NCI-H526 (cell line): ENCODE measurements around the gene IGFBP7.
"Not testable (repeated sequence)": the region's sequence is repeated elsewhere in the genome, so short reads cannot be mapped to it uniquely, and the experiment has no call there.

ENCODE experiments used
- DNase-seq, 2 experiments: peaks; one replicate each; lab custom pipeline; 2025; lab: John Stamatoyannopoulos, UW

The IGFBP7 gene

DNA sequence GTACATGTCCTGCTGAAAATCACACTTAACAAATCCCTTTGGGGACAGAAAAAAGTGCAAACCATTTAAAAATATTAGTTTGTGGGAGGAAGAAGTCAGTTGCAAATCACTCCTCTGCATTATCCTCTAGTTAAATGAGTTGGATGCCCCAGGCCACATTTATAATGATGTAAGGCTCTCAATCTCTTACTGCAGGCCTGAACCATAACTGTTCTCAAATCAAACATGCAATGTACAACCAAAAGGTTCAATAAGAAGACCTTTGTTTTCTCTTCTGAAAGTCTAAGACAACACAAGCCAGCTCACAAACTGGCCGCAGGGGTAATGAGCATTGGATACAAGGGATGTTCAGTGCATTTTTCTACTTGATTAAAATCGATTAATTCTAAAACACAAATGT lies 39.7 kb downstream of the IGFBP7 start:
- DNase-seq = no peak

DNA sequence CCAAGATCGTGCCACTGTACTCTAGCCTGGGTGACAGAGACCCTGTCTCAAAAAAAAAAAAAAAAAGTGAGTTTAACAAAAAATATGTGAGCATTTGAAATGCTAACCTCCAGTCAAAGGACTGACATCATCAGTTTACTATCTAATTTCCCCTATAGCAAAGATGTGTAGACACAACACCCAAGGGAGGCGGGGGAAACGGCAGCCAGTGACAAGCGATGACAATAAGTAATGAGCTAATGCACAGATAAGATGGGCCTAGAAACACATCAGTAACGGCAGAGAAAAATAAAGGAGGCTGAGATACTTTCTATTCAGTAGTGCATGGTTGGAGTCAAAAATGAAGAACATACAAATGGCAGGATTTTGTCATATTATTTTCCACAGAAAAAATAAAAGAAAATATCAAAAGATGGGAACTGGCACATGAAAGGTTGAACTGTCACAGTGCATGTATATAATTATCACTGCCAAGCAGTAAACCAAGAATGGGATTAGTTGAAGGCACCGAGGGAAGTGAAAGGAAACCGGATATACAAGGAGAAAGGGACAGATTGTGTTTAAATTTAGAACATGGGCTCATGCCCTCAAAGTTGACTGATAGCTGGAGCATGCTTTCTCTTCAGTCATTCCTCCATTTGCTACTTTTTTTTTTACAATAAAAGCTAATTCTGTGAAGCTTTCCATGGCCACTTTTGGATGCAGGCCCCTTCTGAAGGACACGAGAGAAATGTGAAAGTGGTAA lies 41.8 kb downstream of the IGFBP7 start:
- no peak for DNase-seq

DNA sequence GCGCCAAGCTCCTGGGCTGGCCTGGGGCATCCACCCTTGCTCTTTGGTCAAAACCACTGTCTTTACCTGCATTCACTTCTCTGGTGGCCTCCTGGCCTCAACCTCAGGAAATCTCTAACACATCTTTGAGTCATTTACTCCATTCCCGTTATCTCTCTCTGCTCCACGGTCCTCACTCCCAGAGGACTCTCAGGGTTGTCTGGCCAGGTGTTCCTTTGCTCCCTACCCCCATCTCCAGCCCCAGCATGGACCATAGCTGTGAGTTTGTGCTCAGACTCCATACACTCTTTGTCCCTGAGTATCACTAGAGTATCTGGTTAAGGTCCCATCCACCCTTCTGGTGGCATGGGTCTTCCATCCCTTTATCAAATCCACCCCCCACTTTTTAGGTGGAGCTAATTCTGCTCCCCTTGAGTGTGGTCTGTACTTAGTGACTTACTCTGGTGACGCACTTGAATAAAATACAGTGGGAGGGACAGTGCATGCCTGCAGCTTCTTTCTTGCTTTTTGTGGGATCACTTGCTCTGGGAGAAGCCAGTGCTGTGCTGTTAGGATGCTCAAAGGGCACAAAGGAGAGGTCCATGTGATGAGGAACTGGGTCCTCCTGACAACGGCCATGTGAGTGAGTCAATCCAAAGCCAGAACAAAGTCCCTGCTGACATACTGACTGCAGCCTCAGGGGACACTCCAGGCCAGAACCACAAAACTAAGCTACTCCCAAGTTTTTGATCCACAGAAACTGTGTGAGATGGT lies 44.3 kb downstream of the IGFBP7 start:
- no peak for DNase-seq

DNA sequence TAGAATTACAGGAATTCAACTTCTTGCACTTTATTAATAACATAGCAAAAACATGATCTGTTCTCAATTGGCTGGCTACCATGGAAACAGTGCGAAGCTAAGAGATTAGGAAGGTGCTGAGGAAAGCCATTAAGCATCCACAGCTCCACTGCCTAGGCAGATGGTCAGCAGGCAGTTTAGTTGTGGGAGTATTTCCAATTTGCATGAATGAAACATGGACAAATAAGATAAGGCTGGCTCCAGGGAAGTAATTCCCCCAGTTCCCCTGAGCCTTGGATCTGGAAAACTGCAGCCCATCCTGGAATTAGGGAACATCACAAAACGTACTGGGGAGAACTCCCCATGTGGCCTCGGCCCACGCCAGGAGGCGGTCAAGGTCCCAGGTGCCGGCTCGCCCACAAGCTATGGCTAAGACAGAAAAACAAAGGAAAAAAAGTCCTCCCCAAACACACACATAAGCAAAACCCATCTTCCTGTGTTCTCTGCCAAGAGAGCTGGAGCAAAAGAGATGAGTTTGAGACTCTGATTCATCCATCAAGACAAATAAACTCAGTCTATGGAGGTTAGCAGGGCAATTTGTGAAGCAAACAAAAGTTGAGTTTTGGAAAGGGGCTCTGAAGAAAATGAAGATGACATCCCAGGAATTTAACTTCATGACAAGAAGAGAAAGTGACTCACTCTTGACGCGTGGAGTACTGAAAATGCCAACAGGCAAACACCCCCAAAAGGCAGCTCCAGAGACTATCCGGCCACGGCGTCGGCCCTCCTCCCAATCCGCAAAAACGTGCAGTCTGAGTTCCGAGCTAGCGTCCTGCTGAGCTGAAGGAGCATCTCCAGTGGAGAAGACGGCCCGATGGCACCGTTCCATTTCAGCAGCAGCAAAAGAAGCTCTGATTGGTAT lies 45.1 kb downstream of the IGFBP7 start:
- no peak for DNase-seq

DNA sequence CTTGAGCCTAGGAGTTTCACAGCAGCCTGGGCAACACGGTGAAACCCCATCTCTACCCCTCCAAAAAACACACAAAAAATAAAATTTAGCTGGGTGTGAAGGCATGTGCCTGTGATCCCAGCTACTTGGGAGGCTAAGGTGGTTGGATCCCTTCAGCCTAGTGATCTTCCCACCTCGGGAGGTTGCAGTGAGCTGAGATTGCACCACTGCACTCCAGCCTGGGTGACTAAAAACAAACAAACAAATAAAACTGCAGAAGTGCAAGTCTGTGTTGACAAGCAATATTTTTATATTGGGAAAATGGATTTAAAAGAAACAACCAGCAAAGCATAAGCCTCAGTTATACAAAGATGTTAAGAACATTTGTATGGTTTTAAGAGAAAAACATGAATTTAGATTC lies 46.1 kb downstream of the IGFBP7 start:
- no peak for DNase-seq

DNA sequence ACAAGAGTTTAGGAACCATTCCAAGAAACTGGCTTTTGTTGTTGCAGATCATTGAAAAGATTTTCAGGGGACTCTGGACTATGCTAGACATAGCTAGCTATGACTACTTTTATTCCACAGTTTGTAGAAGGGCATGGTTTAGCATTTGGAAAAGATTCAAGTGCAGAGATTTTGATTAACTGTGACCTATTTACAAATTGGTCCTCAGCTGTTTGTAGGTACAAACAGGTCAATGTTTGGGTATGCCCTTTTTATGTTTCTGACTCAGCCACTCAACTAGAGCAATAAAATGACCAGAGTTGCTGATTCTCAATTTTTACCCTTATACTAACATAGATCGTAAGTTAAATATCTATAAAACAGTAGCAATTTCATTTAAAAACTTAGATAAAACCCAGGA lies 46.7 kb downstream of the IGFBP7 start:
- DNase-seq = no peak

DNA sequence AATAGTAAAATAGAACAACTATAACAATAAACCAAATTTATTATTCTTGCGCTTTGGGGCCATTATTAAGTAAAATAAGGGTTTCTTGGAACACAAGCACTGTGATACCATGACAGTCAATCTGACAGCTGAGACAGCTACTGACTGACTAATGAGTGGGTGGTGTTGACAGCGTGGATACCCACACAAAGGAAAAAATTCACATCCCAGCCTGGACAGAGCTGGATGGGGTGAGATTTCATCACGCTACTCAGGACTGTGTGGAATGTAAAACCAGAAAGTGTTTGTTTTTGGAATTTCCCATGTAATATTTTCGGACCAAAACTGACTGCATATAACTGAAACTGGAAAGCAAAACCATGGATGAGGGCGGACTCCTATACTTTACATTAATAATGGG lies 48.8 kb downstream of the IGFBP7 start:
- no peak for DNase-seq

DNA sequence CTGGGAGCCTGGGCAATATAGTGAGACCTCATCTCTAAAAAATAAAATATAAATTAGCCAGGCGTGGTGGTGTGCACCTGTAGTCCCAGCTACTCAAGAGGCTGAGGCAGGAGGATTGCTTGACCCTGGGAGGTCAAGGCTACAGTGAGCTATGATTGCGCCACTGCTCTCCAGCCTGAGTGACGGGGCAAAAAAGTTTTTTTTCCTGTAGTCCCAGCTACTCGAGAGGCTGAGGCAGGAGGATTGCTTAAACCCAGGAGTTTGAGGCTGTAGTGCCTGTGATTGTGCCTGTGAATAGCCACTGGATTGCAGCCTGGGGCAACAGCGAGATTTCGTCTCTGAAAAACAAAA lies 49.5 kb downstream of the IGFBP7 start:
- DNase-seq = not testable (repeated sequence)

DNA sequence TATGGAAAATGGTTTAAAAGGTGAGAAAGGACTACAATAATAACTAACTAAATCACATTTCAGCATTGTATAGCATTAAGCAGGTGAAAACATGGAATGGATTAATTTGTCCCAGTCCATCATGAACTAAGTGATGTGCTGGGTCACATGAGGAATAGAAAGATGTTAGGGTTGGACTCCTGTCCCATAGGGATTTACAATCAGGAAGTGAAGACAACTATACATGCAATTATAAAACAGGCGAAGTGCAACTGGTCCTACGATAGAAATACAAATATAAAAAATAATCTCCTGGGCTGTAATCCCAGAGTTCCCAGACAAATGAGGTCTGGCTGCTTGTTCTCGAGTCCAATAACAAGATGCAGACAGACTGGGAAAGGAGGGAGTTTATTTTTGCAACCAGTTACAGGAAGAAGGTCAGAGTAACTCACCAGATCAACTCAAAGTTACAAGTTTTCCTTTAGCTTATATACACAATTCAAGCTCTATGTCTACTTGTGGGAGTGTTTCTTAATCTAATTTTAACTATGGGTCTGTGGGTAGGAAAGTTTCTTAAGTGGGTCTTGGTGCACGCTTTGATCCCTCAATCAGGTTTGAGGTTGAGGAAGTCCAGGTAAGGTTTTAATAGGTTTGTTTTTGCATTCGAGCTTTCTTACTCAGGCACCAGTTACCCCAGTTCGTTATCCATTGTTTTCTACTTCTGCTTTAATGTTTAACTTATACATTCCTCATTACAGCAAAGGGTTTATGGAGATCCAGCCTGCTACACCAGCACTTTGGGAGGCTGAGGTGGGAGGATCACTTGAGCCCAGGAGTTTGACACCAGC lies 50.1 kb downstream of the IGFBP7 start:
- DNase-seq = no peak

DNA sequence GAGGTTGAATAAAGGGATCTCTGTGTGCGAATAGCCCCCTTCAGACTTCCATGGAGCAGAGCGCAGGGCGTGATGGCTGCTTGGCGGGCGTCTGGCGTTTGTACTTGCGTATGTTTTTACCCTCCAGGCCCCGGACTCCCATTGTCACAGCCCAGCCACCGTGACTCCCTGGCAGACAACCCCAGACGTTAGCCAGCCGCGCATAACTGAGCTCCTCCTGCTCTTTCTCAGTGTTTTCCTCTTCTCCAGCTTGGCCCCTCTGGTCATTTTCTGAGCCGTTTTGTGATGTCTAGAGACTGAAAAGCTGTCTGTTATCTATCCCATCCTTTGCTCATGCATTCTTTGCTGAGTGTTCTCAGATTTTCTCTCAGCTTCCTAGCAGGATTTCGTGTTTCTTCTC lies 54.3 kb downstream of the IGFBP7 start:
- peak in 1 of 2 experiments; percentile 6 for DNase-seq

DNA sequence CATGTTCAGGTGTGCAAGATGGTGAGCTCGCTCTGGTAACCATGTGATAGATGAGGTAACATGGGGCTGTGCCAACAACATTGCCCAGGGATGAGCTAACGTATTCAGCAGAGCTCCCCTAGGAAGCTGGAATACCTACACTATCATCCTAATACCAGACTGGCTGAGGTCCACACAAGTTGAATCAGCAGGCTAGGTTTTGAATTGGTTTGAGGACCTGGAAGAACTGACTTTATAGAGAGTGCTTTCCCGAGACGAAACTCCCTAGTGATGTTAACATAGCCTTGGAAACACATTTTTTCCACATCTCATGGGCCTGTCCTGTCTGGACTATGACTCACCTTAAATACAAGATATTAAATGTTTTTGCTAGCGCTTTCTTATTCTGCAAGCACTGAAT lies 56.7 kb downstream of the IGFBP7 start:
- DNase-seq = no peak

DNA sequence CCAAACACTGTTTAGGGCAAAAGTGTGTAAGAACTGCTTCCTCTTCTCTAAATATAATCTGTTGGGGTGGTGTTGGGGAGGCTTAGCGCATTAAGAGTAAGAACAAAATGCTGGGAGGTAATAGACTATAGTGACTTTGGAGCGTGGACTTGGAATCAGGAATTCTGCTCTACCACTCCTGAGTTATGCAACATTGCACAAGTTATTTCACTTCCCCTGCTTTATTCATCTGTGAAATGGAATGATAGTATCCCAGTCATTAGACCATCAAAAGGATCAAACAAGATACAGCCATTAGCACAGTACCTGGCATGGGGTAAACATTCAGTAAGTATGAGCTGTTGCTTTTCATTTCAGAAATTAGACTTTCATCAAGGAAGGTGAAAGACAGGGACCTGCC lies 58.7 kb downstream of the IGFBP7 start:
- DNase-seq = no peak

DNA sequence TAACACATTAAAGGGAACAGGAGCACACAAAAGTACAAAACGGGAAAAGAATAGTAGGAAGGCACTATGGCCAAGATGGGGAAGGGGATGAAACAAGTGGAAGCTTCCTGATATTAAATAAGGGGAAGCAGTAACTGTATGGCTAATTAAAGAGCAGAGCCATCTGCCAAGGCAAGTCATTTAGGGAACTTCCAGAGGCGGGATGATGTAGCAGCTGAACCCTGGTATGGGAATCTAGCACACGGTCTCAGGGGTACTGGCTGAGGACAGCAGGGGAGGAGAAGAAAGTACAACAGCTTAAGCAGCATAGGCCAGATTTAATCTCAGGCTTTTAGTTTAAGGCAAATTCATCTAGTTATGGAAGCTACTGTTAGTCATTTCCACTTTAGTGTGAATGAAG lies 59.1 kb downstream of the IGFBP7 start:
- no peak for DNase-seq

DNA sequence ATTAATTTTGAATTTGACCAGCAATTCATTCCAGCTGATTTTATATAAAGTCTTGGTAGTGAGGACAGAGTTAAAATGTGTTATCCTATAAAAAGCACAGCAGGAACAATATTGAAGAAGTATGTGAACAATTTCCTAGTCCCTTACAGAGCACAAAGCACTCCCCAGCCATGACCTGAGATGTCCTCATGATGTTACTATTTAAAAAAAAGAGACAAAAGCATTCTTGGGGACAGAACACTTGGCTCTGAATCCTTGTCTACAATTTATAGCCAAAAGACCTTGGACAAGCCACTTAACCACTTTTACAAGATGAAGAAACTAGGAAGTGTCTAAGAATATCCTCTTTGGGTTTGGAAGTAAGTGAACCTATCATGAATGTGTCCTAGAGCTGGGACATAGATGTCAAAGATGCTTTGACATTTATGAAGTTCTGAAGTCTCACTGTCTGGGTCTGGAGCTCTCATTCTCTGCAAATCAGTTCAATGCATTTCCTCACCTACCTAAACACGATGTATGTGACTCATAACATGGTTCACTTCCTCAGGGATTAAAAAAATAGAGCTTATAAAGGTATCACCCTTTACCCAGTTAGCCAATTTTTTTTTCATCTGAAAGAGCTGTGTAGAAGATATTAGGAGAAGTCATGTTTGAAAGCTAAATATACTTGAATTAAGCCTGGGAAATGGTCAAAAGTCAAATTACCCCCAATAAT lies 61.4 kb downstream of the IGFBP7 start:
- no peak for DNase-seq

DNA sequence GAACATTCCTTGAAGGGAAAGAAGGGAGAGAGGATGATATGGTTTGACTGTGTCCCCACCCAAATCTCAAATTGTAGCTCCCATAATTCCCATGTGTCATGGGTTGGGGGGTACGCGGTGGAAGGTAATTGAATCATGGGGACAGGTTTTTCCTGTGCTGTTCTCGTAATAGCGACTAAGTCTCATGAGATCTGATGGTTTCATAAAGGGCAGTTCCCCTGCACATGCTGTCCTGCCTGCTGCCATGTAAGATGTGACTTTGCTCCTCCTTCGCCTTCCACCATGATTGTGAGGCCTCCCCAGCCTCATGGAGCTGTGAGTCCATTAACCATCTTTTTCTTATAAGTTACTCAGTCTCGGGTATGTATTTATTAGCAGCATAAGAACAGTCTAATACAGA lies 63.1 kb downstream of the IGFBP7 start:
- not testable (repeated sequence) for DNase-seq

DNA sequence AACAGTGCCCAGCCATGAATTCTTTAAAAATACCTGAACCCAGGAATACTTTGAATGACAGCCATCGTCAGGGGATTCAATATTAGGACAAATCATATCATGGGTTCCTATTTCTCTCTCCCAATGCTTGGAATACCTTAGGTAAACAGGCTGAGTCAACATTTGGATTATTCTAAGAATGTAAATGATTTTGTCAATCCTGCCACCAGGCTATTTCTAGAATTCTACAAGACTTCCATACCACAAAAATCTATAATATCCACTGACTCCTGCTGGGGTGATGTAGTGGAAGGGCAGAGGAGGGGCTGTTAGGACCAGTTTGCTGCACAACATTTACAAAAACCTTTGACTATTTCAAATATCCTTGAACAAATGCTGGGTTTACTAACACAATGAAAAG lies 65.2 kb downstream of the IGFBP7 start:
- no peak for DNase-seq

DNA sequence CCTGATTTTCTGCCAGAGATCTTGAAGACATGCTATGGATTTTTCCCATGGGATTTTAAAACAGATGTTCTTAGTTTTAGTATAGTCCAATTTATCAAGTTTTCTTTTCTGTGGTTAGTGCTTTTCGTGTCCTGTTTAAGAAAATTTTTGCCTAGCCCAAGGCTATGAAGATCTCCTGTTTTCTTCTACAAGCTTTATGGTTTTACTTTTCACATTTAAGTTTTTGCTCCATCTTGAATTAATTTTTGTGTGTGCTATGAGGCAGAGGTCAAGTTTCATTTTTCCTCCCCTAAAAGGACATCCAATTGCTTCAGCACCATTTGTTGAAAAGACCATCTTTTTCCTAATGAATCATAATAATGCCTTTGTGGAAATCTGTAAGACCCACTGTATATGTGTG lies 65.9 kb downstream of the IGFBP7 start:
- DNase-seq = no peak

DNA sequence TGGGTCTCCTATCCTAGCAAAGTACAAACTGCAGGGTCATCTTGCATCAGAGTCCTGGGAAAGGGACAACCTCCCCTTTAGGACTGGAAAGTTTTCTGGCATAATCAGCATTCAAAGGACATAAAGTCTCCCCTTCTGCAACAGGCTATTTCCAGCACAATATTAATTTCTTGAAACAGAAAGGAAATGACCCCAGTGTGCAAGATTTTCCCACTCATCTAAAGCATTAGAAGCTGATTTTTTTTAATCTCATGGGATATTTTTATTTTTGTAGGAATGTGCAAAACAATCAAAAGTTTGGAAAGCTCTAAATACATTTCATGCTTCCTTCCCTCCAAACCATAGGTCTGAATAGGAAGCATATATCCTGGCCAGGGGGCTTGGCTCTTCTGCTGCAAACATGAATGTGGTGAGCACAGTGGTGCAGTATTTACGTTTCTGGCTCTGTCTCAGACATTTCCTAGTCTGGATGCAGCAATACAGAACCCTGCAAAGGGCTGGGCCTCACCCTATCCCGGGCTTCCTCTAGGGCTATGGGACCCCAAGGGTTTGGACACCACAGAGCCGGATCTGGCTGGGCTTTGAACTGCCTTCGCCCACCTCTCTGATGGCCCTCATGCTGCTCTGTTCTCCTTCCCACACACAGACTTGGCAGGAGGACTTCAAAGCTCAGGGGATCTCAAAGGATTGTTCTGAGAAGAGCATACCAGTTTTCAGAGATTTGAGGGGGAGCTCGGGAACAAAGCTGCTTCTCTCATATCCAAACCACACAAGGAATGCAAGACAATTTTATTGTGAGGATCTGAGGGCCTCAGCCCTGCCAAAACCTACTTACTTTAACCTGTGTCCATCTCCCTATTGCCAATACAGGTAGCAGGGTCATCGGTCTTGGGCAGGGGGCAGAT lies 66.6 kb downstream of the IGFBP7 start:
- no peak for DNase-seq

DNA sequence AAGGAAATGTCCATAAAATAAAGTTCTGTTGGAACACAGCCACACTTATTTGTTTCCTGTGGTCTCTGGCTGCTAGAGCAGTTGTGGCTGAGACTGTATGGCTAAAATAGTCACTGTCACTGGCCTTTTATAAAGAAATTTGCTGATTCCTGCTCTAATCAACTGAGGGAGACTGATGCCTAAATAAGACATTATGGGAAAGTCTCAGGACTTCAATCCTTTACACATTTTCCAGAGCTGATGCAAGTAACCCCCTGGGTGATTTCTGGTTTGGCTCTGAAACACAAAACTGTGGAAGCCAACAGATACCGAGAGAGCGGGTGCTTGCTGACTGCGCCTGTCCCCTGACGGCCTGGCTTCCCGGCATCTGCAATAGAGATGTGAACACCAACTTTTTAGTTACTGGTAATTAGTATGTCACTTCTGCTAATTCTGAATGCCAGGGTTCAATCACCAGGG lies 67.4 kb downstream of the IGFBP7 start:
- DNase-seq = no peak

DNA sequence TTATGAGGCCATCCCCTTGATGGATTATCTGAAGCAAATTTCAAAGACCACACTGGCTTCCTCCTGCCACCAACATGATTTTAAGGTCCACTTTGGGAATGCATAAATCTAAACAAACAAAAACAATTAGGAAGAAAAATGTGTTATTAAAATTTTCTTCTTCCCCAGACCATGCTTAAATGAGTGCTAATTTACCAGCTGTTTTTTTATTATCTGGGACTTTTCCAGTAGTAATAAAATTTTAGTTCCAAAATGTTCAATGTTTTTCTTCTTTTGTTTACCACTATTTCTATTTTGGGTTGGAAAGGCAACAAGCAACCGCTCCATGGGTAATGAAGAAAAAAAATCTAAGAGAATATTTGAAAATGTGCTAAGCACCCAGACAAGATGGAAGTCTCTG lies 69.2 kb downstream of the IGFBP7 start:
- DNase-seq = no peak
